ENCODE results near the gene FOXP2.
"Not testable (repeated sequence)": the region's sequence is repeated elsewhere in the genome, so short reads cannot be mapped to it uniquely, and the experiment has no call there.

- TF ChIP-seq CTCF (IDR thresholded peaks at IDR 0.05; ENCODE audit: low read depth, low read length); EZH2phosphoT487 (IDR thresholded peaks at IDR 0.05; ENCODE audit: low read depth): not testable (repeated sequence)
These were observed 166.3 kb downstream of the FOXP2 start for GRCh38 chr7:114580963-114581362.
